Left kidney (tissue), 2 donors: ENCODE data around the gene ARSG. TPM values are rescaled to one million over a fixed set of nuclear protein-coding genes. Genes with fewer than 3 reads are reported as not detected.
A peak's percentile ranks its signal among the peaks of the same experiment; 100 is the strongest.

Source experiments
- DNase-seq: peaks from one replicate; pipeline ENCODE4 v3.0.0-alpha.2; 2013
- polyA plus RNA-seq: library from polyadenylated mRNA; unstranded; fragments of 120-200 nt; gene quantifications from one replicate; pipeline ENCODE4 v1.2.1, GENCODE V29; 2013; ENCODE audit not compliant: insufficient read length

The ARSG gene
- polyA plus RNA-seq, 1 donor, result 6.2 TPM

DNA sequence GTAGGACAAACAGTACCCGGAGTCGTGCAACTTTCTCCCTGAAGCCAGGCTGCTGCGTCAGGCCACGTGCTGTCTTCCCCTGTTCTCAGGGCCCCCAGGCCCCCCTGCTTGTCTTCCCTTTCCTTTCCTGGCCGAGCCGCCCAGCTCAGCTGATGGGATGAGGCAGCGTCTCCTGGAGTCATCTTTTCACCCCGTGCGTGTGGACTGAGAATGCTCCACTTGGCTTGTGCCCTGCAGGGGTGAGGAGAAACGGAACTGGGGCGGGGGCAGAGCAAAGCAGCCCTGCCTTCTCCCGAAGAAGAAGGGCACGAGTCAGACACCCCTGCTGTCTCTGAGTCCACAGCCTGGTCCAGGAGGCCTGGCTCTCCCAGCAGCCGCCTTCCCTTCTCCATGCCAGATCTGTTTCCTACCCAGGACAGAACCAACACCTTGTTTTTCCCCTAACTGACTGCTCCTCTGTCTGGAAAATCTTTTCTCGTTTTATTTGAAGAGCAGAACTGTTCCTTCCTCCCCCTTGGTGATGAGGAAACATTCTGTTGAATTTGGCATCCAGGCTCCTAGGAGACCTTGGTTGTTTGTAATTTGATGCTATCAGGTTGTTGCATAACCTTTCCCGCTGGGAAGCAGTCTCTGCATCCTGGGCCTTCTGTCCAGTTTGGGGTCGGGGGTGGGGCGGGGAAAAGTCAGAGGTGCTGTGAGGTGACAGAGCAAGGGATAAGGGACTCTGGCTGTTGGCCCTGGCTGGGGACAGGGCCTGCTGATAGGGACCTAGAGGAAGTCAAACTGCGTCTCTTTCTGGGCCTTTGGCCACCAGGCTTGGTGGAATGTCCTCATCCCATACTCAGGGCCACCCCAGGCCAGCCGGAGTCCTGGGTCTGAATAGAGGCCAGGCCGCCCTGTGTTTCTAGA, 87.2 kb downstream of the ARSG start:
- DNase-seq, result peak; percentile 63

DNA sequence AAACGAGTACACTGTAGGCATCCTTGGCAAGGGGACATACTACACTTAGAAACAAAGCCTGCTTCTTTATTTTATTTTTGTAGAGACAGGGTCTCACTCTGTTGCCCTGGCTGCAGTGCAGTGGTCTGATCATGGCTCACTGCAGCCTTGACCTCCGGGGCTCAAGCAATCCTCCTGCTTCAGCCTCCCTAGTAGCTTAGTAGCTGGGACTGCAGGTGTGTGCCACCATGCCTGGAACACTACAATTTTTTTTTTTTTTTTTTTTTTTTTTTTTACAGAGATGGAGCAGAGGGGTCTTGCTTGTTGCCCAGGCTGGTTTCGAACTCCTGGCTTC, 87.8 kb downstream of the ARSG start:
- no peak for DNase-seq

DNA sequence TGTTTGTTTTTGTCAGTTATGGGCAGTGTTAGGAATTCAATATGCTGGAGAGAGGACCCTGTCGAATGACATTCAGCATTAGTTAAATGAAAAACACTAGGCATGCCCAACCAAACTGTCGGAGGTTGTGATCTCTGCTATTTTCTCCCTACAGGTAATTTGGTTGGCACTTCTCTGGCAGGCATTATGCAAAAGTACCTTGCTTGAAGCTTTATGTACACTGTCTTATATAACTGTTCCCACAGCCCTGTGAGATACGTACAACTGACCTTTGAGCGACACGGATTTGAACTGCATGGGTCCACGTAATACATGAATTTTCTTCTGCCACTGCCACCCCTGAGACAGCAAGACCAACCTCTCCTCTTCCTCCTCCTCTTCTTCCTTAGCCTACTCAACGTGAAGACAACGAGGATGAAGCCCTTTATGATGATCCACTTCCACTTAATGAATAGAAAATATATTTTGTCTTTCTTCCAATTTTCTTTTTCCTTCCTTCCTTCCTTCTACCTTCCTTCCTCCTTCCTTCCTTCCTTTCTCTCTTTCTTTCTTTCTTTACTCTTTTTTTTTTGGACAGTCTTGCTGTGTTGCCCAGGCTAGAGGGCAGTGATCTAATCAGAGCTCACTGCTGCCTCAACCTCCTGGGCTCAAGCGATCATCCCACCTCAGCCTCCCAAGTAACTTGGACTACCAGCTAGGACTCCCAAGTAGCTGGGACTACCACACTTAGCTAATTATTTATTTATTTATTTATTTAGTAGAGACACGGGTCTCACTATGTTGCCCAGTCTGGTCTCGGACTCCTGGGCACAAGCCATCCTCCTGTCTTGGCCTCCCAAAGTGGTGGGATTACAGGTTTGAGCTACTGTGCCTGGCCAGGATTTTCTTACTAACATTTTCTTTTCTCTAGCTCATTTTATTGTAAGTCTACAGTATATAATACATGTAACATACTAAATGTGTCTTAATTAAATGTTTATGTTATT, 88.7 kb downstream of the ARSG start:
- DNase-seq, result no peak

DNA sequence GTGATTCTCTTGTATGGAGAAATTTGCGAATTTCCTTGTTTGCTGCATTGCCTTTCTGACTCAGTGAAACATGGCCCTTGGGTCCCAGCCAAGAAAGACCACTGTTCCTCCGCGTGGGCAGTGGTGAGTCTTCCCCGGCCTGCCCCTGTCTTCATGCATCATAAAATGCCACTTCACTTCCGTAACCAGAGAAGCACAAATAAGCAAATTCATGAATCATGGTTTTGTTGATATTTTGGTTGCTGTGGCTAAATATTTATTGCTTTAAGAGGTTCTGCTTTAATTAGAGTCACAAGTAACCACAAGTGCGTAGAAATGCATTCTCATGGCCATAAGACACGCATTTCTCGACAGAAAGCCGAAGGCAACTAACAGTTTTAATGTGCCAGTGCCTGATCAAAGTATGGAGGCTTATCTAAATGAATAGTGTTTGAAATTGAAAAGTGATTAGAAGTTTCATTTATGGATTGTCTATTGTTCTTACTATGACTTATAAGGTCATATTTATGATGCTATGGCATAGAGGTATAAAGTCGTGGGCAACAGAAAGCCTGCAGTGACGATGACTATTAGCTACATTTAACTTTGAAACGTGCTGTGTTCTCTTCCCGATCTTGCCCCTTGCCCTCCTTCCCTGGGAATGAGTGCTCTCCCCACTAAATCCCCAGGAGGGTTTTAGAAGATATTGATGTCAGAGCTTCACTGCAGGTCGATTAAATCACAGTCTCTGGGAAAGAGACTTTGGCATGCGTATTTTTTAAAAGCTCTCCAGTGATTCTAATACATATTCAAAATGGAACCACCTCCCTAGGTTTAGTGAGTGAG, 90.0 kb downstream of the ARSG start:
- peak; percentile 72 for DNase-seq

DNA sequence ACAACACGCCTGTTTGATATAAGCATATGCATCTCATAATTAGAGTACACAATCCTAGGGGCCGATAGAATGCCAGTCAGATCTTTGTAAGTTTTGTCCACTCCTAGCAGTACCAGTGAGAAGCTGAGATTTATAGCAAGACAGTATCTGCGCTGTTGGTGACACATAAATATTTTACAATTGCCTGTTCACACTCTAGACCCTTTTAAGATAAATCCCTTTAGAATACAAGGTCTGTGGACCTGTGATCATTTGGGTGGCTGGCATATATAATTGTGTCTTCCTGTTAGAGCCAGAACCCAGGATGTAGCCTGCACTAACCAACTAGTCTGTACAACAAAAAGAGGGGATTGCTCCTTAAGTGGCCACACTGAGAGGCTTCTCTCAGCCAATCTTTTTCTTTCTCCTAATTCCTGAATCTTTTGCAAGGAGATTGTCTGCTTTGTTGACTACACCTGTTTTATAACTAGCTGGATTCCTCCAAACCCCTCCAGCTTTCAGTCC, 91.3 kb downstream of the ARSG start:
- no peak for DNase-seq

DNA sequence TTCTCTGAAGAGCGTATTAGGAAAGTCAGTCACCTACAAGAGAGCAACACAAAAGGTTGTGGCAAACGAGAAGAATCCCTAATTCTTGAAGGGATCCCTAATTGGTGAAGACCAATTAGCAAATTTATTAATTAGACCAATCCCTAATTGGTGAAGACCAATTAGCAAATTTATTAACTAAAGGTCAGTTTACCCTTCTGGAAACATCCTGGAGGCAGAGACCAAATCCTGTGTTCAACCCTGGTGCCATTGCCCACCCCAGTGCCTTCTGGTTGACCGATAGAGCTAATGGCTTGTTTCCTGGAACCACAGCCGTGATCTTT, 91.8 kb downstream of the ARSG start:
- no peak for DNase-seq

DNA sequence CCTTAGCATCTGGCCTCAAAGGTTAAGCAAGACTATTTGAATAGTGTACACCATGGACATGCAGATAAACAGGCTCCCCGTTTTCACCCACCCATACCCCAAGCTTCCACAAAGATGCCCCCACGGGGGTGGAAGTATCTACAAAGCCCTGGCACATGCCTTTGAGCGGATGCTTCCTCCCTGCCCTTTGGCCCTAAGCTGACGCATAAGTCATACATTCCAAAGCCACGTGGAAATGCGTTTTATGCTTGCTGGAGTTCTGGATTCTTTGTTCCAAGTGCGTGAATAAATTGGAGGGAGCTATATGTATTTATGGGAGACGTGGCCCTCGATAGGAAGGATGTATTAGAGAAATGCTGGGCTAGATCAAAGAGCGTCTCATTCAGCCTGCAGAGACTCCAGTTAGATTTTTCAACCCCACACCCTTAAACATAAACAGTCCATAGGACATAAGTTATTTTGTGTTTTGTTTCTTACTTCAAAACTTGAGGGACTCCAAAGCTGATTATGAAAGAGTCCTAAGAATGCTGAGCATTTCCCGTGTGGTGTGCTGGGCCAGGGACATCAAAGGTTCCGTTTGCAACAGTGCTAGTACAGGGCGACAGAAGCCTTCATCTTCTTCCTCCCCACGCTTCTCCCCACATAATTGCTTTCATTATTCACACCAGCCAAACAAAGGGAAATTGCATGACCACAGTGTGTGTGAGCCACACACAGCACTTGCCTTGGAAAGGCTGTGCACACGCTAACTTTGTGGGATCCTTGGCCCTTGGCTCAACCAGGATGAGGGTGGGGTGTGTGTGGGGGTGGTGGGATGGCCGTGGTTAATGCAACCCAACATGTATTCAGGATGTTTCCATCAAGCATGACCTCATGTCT, 92.4 kb downstream of the ARSG start:
- DNase-seq, result no peak

DNA sequence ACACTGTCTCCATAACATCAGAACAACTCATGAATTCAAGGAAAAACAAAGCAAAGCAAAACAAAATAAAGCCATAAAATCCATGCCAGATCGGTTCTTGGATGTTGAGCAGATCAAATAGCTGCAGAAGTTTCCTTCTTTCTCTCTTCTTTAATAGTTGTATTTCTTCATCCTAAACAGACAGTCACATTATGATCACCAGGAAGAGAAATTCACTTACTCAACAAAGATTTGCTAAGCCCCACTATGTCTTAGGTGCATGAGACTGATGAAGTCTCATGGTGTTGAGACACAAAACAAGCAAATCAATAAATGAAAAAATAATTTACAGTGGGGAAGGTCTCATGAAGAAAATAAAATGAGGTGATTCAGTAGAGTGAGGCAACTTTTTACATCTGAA, 93.2 kb downstream of the ARSG start:
- no peak for DNase-seq

DNA sequence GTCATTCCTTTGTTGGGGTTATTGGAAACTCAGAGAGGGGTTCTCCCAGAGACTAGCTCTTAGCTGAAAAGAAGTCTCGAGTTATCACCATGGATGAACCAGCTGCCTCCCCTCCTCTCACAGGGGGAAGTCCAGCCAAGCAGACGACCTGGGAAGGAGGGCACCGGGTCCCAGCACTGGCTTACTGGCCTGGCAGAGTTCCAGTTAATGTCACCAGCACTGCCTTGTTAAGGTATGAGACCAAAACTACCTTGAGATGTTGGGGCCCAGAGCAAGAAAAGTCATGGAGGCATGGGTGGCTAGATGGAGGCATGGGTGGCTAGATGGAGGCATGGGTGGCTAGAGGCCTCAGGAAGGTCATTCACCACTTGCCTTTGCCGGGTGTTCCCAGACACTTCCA, 93.6 kb downstream of the ARSG start:
- DNase-seq, result no peak

DNA sequence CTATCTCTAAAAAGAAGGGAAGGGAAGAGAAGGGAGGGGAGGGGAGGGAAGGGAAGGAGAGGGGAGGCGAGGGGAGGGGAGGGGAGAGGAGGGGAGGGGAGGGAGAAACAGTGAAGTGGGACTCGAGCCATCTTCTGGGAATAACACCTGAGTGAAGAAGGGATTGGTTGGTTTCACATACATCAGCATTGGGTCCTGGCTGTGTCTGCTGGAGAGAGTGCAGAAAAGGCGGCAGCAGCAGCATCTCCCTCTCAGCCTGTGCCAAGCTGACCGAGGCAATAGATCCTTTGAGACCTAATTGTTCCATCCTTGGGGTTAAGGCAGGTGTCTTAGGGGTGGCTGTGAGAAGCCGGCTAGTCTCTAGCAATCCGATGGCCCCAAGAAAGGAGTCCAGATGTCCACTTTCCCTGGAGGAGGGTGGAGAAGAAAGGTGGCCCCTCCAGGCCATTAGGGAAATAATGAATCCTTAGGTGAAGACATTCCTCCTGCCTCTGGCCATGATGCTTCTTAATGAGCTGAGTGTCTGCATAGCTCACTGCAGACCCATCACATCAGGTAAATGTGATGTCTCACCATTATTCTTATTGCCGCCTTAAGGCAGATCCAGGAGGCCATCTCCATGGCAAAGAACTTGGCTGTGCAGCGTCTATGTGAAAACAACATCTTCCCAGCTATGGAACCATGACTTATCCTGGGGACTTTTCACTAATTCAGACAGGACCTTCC, 94.4 kb downstream of the ARSG start:
- DNase-seq, result no peak

DNA sequence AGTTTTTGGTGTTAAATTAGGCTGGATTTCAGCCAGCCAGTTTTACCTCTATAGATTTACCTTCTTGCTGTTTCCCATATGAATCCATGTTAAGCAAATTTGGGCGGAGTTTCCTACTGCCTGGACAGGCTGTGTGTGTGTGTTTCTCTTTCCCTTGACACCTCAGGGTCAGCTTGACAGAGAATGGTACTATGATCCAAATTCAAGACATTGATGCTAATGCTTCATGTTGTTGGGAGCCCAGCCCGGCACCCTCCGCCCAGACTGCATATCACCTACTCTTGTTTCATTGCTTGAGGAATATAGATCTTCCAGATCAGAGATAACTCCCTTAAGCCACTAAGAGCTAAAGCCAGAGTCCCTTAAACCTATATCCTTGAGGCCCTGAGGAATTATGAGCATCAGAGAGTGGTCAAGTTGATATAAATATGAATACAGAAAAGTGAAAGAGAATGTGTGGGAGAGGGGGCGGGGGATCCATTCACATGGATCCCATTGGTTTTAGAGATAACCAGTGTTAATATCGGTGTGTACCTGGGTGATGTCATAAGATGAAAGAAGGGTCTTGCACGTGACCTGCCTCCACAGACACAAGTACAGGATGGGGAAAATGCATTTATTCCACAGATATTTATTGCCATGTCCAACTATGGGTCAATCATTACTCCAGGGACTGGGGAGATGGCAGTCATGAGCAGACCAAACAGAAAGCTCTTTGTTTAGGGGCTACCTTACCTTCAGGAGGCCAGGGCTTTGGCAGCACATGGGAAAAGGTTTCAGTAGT, 96.3 kb downstream of the ARSG start:
- no peak for DNase-seq

DNA sequence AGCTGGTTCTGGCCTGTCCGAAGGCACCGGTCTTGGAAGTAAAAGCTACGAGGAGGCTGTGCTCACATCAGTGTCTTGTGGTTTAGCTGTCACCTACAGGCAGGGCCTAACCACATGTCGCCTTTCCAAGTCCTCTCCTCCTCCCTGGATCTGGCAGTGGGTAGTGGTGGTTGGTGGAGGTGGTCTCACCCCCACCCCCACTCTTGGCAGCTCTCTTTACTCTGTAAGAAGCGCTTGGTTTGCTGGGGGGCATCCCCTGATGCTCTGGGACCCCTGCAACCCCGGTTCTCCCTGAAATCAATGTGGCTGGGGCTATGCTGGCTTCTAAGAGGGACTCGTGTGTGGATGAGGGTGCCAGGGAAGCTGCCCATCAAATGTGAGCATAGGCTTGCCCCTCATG, 97.7 kb downstream of the ARSG start:
- no peak for DNase-seq

DNA sequence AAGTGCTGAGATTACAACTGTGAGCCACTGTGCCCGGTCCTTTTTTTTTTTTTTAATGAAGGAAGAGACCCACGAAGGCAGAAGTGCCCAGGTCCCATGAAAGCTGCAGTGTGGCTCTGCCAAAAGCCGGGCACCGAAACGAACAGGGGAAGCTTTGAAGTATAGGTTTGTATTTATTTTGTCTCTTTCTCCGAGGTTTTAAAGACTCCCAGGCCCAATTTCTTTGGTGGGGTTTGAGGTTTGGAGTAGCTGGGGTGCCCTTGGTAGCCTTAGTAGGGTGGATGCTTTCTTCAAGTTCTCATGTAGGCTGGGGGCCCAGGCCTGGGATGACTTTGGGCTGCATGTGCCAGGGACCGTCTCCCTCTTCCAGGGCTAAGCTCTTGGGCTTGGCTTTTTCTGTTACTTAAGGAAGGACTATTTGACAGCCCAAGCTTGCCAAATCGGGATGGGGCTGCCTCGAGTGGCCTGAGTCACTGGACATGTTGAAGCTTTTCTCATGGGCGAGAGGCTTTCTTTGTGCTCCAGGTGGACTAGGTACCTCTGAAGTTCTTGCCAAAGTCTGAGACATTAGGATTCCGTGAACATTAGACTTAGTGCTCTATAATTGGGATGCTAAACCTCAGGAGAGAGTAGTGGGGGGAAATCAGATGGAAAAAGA, 99.7 kb downstream of the ARSG start:
- no peak for DNase-seq

DNA sequence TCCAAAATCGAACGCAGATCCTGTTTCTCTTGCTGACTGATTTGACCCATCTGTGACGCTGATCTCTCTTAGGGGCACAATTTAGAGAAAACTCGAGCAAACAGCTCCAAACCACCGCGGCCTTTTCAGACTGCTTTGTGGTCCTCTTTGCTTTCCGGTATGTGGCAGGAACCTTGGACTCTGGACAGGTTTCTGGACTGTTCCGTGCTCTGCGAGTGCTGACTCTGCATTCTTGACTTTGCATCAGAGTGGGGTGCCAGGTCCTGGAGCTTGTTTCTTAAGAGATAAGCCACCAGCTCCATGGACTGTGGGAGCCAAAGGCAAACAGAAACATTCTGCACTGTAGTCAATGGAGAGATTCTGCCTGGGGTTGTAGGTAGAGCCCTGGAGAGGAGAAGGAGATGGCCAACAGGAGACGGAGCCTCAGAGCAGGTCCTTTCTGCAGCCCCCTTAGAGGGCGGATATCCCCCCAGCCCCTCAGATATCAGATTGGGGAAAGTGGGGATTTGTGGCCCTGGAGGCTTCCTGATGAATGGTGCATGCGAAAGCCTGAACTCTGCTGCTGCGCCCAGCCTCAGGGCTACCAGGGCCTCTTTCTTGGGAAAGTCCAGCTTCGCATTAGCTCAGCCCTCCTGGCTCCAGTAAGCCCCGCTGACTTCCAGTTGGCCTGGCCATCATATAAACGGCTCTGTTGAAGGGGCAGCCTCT, 100.4 kb downstream of the ARSG start:
- no peak for DNase-seq

DNA sequence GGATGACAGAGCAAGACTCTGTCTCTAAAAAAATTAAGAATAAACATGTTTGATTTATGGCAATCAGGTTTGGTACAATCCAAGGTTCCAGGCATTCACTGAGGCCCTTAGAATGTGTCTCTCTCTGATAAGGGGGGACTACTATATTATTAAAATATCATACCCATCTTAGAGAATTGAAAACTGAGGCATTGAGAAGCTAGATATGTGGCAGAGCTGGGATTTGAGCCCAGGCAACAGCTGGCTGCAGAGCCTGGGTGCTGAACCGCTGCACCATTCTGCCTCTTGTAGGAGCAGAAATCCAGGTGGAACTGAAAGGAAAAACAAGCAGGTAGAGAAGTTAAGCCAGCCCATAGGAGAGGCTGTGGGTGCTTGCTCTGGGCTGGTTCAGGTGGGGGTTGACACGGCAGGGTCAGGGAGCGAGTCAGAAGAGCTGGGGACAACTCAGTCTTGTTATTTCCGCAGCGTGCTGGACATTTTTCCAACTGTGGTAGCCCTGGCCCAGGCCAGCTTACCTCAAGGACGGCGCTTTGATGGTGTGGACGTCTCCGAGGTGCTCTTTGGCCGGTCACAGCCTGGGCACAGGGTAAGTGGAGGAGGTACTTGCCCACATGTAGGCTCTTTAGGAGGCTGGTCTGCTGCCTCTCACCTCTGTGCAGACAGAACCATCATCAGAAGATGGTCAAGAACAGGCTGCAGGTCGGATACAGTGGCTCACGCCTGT, 103.5 kb downstream of the ARSG start:
- DNase-seq, result no peak

DNA sequence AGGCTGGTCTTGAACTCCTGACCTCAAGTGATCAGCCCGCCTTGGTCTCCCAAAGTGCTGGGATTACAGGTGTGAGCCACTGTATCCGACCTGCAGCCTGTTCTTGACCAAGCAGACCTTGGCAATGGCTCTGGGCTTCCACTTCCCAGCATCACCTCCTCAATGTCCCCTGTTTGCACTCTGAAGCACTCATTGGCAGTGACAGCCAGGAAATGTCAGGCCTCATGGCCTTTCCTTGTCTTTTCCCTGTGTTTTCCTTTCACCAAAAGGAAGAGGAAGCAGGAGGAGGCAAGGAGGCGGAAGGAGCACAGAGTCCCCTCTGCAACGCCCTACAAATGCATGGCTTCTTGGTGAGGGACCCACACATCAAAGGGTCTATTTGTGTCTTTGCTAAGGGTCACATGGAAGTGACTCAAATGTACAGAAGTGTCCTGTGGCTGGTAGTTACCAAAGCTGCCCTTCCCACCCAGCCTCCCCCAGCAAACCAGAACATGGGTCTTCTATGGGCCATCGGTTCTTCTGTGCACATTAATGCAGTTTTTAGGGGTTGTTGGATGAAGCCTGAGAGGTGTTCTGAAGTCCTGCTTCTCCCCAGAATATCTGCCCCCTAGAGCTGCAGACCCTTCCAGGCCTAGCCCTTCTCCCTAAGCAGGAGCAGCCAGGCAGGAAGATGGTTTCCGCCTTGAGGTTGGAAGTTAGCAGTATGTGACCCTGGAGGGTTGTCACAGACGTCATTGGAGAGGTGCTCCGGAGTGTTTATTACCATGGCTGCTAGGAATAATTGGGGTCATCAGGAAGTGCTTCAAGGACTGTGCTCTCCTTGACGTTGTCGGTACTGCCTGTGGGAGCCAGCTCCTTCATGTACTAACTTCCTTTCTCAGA, 105.2 kb downstream of the ARSG start:
- DNase-seq, result no peak

DNA sequence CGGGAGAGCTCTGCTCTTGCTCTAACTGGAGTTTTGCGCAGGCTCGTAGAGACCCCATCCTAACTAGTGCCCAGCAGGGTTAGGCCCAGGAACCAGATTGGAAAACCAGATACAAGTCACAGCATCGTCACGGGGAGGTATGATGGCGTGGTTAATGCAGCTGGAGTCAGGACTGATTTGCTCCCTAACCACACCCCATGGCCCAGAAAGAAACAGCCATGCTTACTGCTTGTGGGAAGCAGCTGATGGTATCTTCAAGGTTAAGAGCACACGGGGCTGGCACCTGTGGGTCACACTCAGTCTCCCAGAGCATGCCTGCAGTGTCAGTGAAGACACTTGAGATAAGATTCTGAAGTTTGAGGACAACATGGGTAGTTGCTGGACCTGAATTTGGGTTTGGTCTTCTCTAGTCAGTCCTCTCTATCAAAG, 105.8 kb downstream of the ARSG start:
- DNase-seq, result no peak
